Measurements from ENCODE around the gene GARS1. TPM values are rescaled to one million over a fixed set of nuclear protein-coding genes. Genes with fewer than 3 reads are reported as not detected.

The GARS1 gene
- total RNA-seq, 1 experiment from 2014 or later = 380 TPM

GRCh38 chr7:30589111-30589510, 5.6 kb upstream of the GARS1 start:
- Mint-ChIP-seq H3K27ac (ENCODE audit: unreplicated experiment) (no peak overlapping the region), H3K9me3 (ENCODE audit: unreplicated experiment) (no peaks in the 10 kb centered on the region), H3K27me3 (ENCODE audit: insufficient read depth, unreplicated experiment) (no peaks in the 10 kb centered on the region), H3K36me3 (ENCODE audit: insufficient read depth, unreplicated experiment) (peaks cover 14% of the 10 kb centered on the region), H3K4me1 (ENCODE audit: low read depth, unreplicated experiment) (peaks cover 14% of the 10 kb centered on the region), H3K4me3 (ENCODE audit: unreplicated experiment) (no peak overlapping the region)
- H3K36me3 ChIP-seq (ENCODE audit: control insufficient read depth, insufficient read depth, low read length) = no peaks in the 10 kb centered on the region
- BruUV-seq (replicated peaks) = no TSS peak
- intact Hi-C loops (cut with micrococcal nuclease; ENCODE audit: unreplicated experiment) = no loop called here
- no peak for DNase-seq
- peaks cover 7% of the 10 kb centered on the region for H3K4me1 ChIP-seq
- no peaks in the 10 kb centered on the region for H3K27me3 ChIP-seq (replicated peaks; ENCODE audit: control insufficient read depth, insufficient read depth, low read length)
- CTCF ChIA-PET = no interaction called here
- no peak overlapping the region for H3K4me3 ChIP-seq (ENCODE audit: low read depth, low read length)
- TF ChIP-seq, protein P1, sequence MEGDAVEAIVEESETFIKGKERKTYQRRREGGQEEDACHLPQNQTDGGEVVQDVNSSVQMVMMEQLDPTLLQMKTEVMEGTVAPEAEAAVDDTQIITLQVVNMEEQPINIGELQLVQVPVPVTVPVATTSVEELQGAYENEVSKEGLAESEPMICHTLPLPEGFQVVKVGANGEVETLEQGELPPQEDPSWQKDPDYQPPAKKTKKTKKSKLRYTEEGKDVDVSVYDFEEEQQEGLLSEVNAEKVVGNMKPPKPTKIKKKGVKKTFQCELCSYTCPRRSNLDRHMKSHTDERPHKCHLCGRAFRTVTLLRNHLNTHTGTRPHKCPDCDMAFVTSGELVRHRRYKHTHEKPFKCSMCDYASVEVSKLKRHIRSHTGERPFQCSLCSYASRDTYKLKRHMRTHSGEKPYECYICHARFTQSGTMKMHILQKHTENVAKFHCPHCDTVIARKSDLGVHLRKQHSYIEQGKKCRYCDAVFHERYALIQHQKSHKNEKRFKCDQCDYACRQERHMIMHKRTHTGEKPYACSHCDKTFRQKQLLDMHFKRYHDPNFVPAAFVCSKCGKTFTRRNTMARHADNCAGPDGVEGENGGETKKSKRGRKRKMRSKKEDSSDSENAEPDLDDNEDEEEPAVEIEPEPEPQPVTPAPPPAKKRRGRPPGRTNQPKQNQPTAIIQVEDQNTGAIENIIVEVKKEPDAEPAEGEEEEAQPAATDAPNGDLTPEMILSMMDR (IDR thresholded peaks at IDR 0.05; ENCODE audit: insufficient read depth in 1 of 2, low read depth in 1 of 2, low read length in 1 of 2, severe bottlenecking in 1 of 2, unreplicated experiment in 1 of 2) = no peak
- no peaks in the 10 kb centered on the region for H3K9me3 ChIP-seq
- POLR2A ChIA-PET = no interaction called here

GRCh38 chr7:30594048-30594539, 584 bp upstream of the GARS1 start:
- CTCF ChIA-PET = interaction anchor here (1.0 kb wide), 1 partner anchor 30 kb away, joined by 4 read pairs; no protein-coding TSS in a partner anchor
- BruUV-seq (replicated peaks) = TSS peak; percentile 58
- peak; percentile 77 to 81 for DNase-seq
- Histone ChIP-seq H3K4me1 (no peaks in the 10 kb centered on the region; the same call in none of the 2 replicates), H3K4me3 (ENCODE audit: low read depth, low read length) (peak overlapping the region; percentile 100), H3K36me3 (ENCODE audit: control insufficient read depth, insufficient read depth, low read length) (no peaks in the 10 kb centered on the region), H3K27me3 (replicated peaks; ENCODE audit: control insufficient read depth, insufficient read depth, low read length) (no peaks in the 10 kb centered on the region), H3K9me3 (no peaks in the 10 kb centered on the region)
- intact Hi-C loops (cut with micrococcal nuclease; ENCODE audit: unreplicated experiment) = loop anchor here (1.0 kb wide), 1 partner anchor 9 kb away; no protein-coding TSS in a partner anchor
- H3K36me3 Mint-ChIP-seq (ENCODE audit: insufficient read depth, unreplicated experiment) = peaks cover 58% of the 10 kb centered on the region
- H3K9me3 Mint-ChIP-seq (ENCODE audit: unreplicated experiment) = no peaks in the 10 kb centered on the region
- POLR2A ChIA-PET = interaction anchor here (1.0 kb wide), 1 partner anchor 19 kb away, joined by 3 read pairs; no protein-coding TSS in a partner anchor
- peaks cover 2% of the 10 kb centered on the region for H3K27me3 Mint-ChIP-seq (ENCODE audit: insufficient read depth, unreplicated experiment)
- peak overlapping the region; percentile 100 for H3K27ac Mint-ChIP-seq (ENCODE audit: unreplicated experiment)
- H3K4me3 Mint-ChIP-seq (ENCODE audit: unreplicated experiment) = peak overlapping the region; percentile 100
- peaks cover 7% of the 10 kb centered on the region for H3K4me1 Mint-ChIP-seq (ENCODE audit: low read depth, unreplicated experiment)
- TF ChIP-seq, protein P1 (IDR thresholded peaks at IDR 0.05; ENCODE audit: insufficient read depth in 1 of 2, low read depth in 1 of 2, low read length in 1 of 2, severe bottlenecking in 1 of 2, unreplicated experiment in 1 of 2) = no peak

- Mint-ChIP-seq H3K4me1 (ENCODE audit: low read depth, unreplicated experiment) (peaks cover 7% of the 10 kb centered on the region), H3K27ac (ENCODE audit: unreplicated experiment) (peak overlapping the region; percentile 100), H3K36me3 (ENCODE audit: insufficient read depth, unreplicated experiment) (peaks cover 73% of the 10 kb centered on the region), H3K9me3 (ENCODE audit: unreplicated experiment) (no peaks in the 10 kb centered on the region), H3K27me3 (ENCODE audit: insufficient read depth, unreplicated experiment) (peaks cover 2% of the 10 kb centered on the region), H3K4me3 (ENCODE audit: unreplicated experiment) (peak overlapping the region; percentile 100)
- ChIA-PET CTCF (no interaction called here), POLR2A (interaction anchor here (1.0 kb wide), 1 partner anchor 13 kb away, joined by 4 read pairs; no protein-coding TSS in a partner anchor)
- DNase-seq = no peak
- BruUV-seq (replicated peaks) = TSS peak; percentile 47
- Histone ChIP-seq H3K4me1 (no peaks in the 10 kb centered on the region; the same call in none of the 2 replicates), H3K4me3 (ENCODE audit: low read depth, low read length) (peak overlapping the region; percentile 100), H3K36me3 (ENCODE audit: control insufficient read depth, insufficient read depth, low read length) (no peaks in the 10 kb centered on the region), H3K27me3 (replicated peaks; ENCODE audit: control insufficient read depth, insufficient read depth, low read length) (no peaks in the 10 kb centered on the region), H3K9me3 (no peaks in the 10 kb centered on the region)
- intact Hi-C loops (cut with micrococcal nuclease; ENCODE audit: unreplicated experiment) = no loop called here
- TF ChIP-seq, protein P1 (IDR thresholded peaks at IDR 0.05; ENCODE audit: insufficient read depth in 1 of 2, low read depth in 1 of 2, low read length in 1 of 2, severe bottlenecking in 1 of 2, unreplicated experiment in 1 of 2) = no peak
Measured at GRCh38 chr7:30595436-30596013, 847 bp downstream of the GARS1 start.
